OCI-LY7 (cell line): ENCODE measurements around the gene COG4.

Experiments used
- EZH2phosphoT487 ChIP-seq: fragments of 200-600 bp; sonication (generic); IDR thresholded peaks from 2 replicates; pipeline ENCODE4 v1.6.1; 2018; ENCODE audit warnings: low read depth, borderline replicate concordance, mild to moderate bottlenecking, mixed run types, antibody characterized with exemption, low read length, moderate library complexity, mixed read lengths
- TF ChIP-seq, protein P1 (sequence below): fragments of 200-600 bp; sonication (generic); conservative IDR thresholded peaks from 2 replicates; pipeline ENCODE4 v1.5.1; 2014; ENCODE audit warnings: mild to moderate bottlenecking, antibody characterized with exemption, low read length, moderate library complexity, mixed read lengths

DNA sequence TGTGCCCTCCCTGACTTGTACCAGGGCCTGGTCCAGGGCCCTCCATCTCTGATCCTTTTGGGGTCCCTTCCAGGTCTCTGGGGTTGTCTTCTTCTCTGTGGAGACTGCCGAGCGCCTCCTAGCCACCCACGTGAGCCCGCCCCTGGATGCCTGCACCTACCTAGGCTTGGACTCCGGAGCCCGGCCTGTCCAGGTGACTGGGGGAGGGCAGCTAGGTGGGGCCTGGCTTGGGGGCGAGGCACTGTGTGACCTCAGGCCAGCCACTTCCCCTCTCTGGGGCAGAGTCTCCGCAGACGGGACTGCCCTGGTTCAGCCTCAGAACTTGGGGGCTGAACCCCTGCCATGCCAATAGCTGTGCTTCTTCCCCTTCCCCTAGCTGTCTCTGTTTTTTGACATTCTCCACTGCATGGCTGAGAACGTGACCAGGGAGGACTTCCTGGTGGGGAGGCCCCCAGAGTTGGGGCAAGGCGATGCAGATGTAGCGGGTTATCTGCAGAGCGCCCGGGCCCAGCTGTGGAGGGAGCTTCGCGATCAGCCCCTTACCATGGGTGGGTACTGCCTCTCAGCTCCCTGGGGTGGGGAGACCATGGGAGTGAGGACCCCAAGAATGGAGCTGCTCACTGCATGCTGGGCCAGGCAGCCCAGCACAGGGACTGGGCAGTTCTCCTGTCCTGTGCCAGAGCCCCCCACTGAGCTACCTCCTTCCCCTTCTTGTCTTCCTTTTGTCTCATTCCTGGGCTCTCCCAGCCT, 54.4 kb downstream of the COG4 start:
- TF ChIP-seq, protein P1, sequence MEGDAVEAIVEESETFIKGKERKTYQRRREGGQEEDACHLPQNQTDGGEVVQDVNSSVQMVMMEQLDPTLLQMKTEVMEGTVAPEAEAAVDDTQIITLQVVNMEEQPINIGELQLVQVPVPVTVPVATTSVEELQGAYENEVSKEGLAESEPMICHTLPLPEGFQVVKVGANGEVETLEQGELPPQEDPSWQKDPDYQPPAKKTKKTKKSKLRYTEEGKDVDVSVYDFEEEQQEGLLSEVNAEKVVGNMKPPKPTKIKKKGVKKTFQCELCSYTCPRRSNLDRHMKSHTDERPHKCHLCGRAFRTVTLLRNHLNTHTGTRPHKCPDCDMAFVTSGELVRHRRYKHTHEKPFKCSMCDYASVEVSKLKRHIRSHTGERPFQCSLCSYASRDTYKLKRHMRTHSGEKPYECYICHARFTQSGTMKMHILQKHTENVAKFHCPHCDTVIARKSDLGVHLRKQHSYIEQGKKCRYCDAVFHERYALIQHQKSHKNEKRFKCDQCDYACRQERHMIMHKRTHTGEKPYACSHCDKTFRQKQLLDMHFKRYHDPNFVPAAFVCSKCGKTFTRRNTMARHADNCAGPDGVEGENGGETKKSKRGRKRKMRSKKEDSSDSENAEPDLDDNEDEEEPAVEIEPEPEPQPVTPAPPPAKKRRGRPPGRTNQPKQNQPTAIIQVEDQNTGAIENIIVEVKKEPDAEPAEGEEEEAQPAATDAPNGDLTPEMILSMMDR = no peak
- no peak for TF ChIP-seq EZH2phosphoT487
